B cell (primary cell): ENCODE measurements around the gene ZBED1. TPM values are rescaled to one million over a fixed set of nuclear protein-coding genes. Genes with fewer than 3 reads are reported as not detected.

ENCODE experiments used
- ATAC-seq: fragments of 200-7000 bp; cut with Tn5 transposase; one replicate; pipeline ENCODE4 v1.10.0; 2021; ENCODE audit warnings: low read depth, mild to moderate bottlenecking, moderate number of reproducible peaks, moderate library complexity
- CTCF ChIA-PET: fragments of 350-600 bp; sonication (Branson Sonifier 250); formaldehyde crosslinking; loops from one replicate; lab custom pipeline; 2021; ENCODE audit warnings: antibody characterized with exemption, inconsistent platforms; lab: Charles Lee
- POLR2A ChIA-PET: fragments of 350-600 bp; sonication (Branson Sonifier 250); formaldehyde crosslinking; loops from one replicate; lab custom pipeline; 2021; ENCODE audit warnings: antibody characterized with exemption; lab: Charles Lee
- DNase-seq: peaks from one replicate; pipeline ENCODE4 v3.0.0; 2013
- H2AFZ ChIP-seq: 2 replicates; pipeline ENCODE4 v1.6.1; 2012; ENCODE audit warnings: mild to moderate bottlenecking, low read depth, low read length; ENCODE audit not compliant: insufficient read depth, poor library complexity, severe bottlenecking
- H3K27ac ChIP-seq, 2 donors: 1 replicate in 1 of 2; 2 replicates in 1 of 2; pipeline ENCODE4 v1.5.1; 2012 to 2013; ENCODE audit warnings: low read length in 2 of 2, mild to moderate bottlenecking in 2 of 2, moderate library complexity in 1 of 2
- H3K27me3 ChIP-seq, 4 experiments: fragments of 200-600 bp in 1 of 4; sonication (generic) in 1 of 4; replicated peaks in 1 of 4; 1 replicate in 2 of 4; 2 replicates in 2 of 4; pipeline versions ENCODE4 v1.6.1 to v1.7.0; 2013 to 2016; ENCODE audit warnings: low read length in 3 of 4, mild to moderate bottlenecking in 2 of 4, mixed read lengths in 1 of 4, moderate library complexity in 1 of 4; ENCODE audit not compliant: insufficient read depth in 4 of 4, control insufficient read depth in 3 of 4; ENCODE audit errors: control extremely low read depth in 1 of 4
- H3K36me3 ChIP-seq, 2 experiments: replicated peaks in 1 of 2; 1 replicate in 1 of 2; 2 replicates in 1 of 2; pipeline versions ENCODE4 v1.6.1 to v1.7.1; 2013; ENCODE audit warnings: low read length in 1 of 2; ENCODE audit not compliant: insufficient read depth in 2 of 2, control insufficient read depth in 1 of 2; ENCODE audit errors: control extremely low read depth in 1 of 2, extremely low read depth in 1 of 2
- H3K4me1 ChIP-seq, 2 donors: fragments of 200-600 bp in 1 of 2; sonication (generic) in 1 of 2; 1 replicate in 1 of 2; 2 replicates in 1 of 2; pipeline versions ENCODE4 v1.5.1 to v1.6.1; 2013 to 2017; ENCODE audit warnings: low read length in 2 of 2; ENCODE audit not compliant: control insufficient read depth in 2 of 2, insufficient read depth in 2 of 2
- H3K4me2 ChIP-seq: replicated peaks from 2 replicates; pipeline ENCODE3; 2012; ENCODE audit warnings: mild to moderate bottlenecking, low read depth, low read length; ENCODE audit not compliant: poor library complexity, severe bottlenecking
- H3K4me3 ChIP-seq, 5 experiments: fragments of 200-600 bp in 1 of 5; sonication (generic) in 1 of 5; 1 replicate in 3 of 5; 2 replicates in 2 of 5; pipeline versions ENCODE4 v1.5.1 to v1.7.0; 2011 to 2016; ENCODE audit warnings: low read length in 4 of 5, mild to moderate bottlenecking in 4 of 5, low read depth in 2 of 5, control low read depth in 1 of 5, moderate library complexity in 1 of 5; ENCODE audit not compliant: insufficient read depth in 1 of 5; ENCODE audit errors: control extremely low read depth in 1 of 5, extremely low read depth in 1 of 5
- H3K79me2 ChIP-seq: fragments of 200-600 bp; sonication (generic); one replicate; pipeline ENCODE4 v1.6.0; 2016; ENCODE audit warnings: low read length; ENCODE audit not compliant: control insufficient read depth, insufficient read depth
- H3K9ac ChIP-seq: fragments of 200-600 bp; sonication (generic); 2 replicates; pipeline ENCODE4 v1.6.1; 2017; ENCODE audit warnings: mild to moderate bottlenecking, low read length, moderate library complexity
- H3K9me3 ChIP-seq, 3 donors: one replicate each; pipeline versions ENCODE4 v1.6.1 to v1.7.1; 2013; ENCODE audit warnings: low read length in 2 of 3; ENCODE audit not compliant: control insufficient read depth in 2 of 3, insufficient read depth in 1 of 3; ENCODE audit errors: control extremely low read depth in 1 of 3
- H4K20me1 ChIP-seq: 2 replicates; pipeline ENCODE4 v1.6.0; 2012; ENCODE audit warnings: mild to moderate bottlenecking, low read length; ENCODE audit not compliant: insufficient read depth, control insufficient read depth, poor library complexity, severe bottlenecking
- H3K27ac Mint-ChIP-seq: one replicate; pipeline ENCODE4 v1.8.0; 2021; ENCODE audit warnings: mixed read lengths
- H3K27me3 Mint-ChIP-seq: one replicate; pipeline ENCODE4 v1.8.0; 2021; ENCODE audit warnings: mixed read lengths
- H3K4me1 Mint-ChIP-seq: one replicate; pipeline ENCODE4 v1.8.0; 2021; ENCODE audit warnings: mixed read lengths
- H3K4me3 Mint-ChIP-seq: one replicate; pipeline ENCODE4 v1.8.0; 2021; ENCODE audit warnings: mixed read lengths
- H3K9me3 Mint-ChIP-seq: one replicate; pipeline ENCODE4 v1.8.0; 2022; ENCODE audit warnings: mixed read lengths; ENCODE audit not compliant: insufficient read depth
- EZH2 ChIP-seq: IDR thresholded peaks from 2 replicates; pipeline ENCODE4 v1.6.1; 2012; ENCODE audit warnings: borderline replicate concordance, low read depth, mild to moderate bottlenecking, moderate library complexity, low read length; ENCODE audit not compliant: insufficient read depth, poor library complexity, severe bottlenecking
- WGBS: methylation state at CpG from one replicate; pipeline ENCODE4 v1.1.5; 2013; ENCODE audit warnings: missing lambda C conversion rate; ENCODE audit not compliant: insufficient coverage; 5-methylcytosine and 5-hydroxymethylcytosine counted together
- intact Hi-C: fragments of 100-400 bp; cut with micrococcal nuclease; formaldehyde crosslinking; loops from one replicate; pipeline ENCODE4 v1.10.0; 2022
- polyA plus RNA-seq: library from polyadenylated mRNA; depleted of rRNA; stranded (reverse); fragments of >200 nt; gene quantifications from 2 replicates; pipeline ENCODE4 v1.2.3, GENCODE V29; 2012
- total RNA-seq, 2 donors: library from RNA; stranded (reverse); fragments of 120-200 nt in 1 of 2; gene quantifications; 1 replicate in 1 of 2; 2 replicates in 1 of 2; pipeline versions ENCODE4 v1.2.3 to v1.2.4, GENCODE V29; 2013 to 2022
- TF ChIP-seq, protein P1 (sequence below): fragments of 200-600 bp; IDR thresholded peaks from one replicate; pipeline ENCODE4 v1.8.0; 2022; ENCODE audit warnings: antibody characterized with exemption, mild to moderate bottlenecking

ZBED1 gene
- total and polyA plus RNA-seq, 2 donors (not counting 1 experiment from before 2014, with no cell fraction given), result 20.3 to 44.7 TPM

- Histone ChIP-seq H3K4me2 (no peak overlapping the region), H3K36me3 (peaks cover 0 to 5% of the 10 kb centered on the region in 2 experiments), H3K4me3 (no peak overlapping the region), H3K79me2 (peaks cover 25% of the 10 kb centered on the region), H3K4me1 (peaks cover 18 to 28% of the 10 kb centered on the region in 2 donors), H3K9ac (no peak overlapping the region), H3K9me3 (no peaks in the 10 kb centered on the region), H2AFZ (no peak overlapping the region), H4K20me1 (peaks cover 11% of the 10 kb centered on the region), H3K27me3 (no peaks in the 10 kb centered on the region), H3K27ac (no peak overlapping the region)
- ChIA-PET POLR2A (no interaction called here), CTCF (no interaction called here)
- TF ChIP-seq EZH2, result no peak
- TF ChIP-seq, protein P1, sequence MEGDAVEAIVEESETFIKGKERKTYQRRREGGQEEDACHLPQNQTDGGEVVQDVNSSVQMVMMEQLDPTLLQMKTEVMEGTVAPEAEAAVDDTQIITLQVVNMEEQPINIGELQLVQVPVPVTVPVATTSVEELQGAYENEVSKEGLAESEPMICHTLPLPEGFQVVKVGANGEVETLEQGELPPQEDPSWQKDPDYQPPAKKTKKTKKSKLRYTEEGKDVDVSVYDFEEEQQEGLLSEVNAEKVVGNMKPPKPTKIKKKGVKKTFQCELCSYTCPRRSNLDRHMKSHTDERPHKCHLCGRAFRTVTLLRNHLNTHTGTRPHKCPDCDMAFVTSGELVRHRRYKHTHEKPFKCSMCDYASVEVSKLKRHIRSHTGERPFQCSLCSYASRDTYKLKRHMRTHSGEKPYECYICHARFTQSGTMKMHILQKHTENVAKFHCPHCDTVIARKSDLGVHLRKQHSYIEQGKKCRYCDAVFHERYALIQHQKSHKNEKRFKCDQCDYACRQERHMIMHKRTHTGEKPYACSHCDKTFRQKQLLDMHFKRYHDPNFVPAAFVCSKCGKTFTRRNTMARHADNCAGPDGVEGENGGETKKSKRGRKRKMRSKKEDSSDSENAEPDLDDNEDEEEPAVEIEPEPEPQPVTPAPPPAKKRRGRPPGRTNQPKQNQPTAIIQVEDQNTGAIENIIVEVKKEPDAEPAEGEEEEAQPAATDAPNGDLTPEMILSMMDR, result no peak
- Mint-ChIP-seq H3K27ac (peak overlapping the region; percentile 1), H3K4me1 (peaks cover 22% of the 10 kb centered on the region), H3K27me3 (no peaks in the 10 kb centered on the region), H3K4me3 (no peak overlapping the region), H3K9me3 (no peaks in the 10 kb centered on the region)
- DNase-seq (no peak), ATAC-seq (no peak)
- intact Hi-C loops, result no loop called here
- WGBS, result 92% methylated on average over 11 of the region's 19 CpGs
These were observed 2.1 kb upstream of the ZBED1 start for GRCh38 chrX:2502668-2503519.

DNA sequence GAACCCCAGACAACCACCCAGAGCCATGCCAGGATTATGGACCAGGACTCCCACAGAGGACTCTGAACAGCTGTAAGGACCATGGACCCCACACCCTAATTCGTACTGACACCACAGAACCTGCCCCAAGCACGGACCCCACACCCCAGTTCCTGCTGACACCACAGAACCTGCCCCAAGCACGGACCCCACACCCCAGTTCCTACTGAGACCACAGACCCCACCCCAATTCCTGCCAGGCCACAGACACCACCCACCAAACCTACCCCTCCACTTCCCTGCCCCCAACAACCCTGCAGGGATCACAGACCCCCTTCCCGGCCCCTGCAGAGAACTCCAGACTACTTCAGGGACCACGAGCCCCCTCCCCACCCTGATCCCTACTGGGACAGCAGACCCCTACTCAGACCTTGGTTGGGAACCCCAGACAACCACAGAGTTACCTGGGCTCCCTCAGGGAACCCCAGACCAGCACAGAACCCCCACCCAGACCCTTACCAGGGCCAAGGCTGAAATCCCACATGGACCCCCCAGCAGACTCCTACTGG lies 1.4 kb upstream of the ZBED1 start:
- DNase-seq (no peak), ATAC-seq (no peak)
- Histone ChIP-seq H4K20me1 (peaks cover 11% of the 10 kb centered on the region), H3K79me2 (peaks cover 32% of the 10 kb centered on the region), H3K9ac (no peak overlapping the region), H3K4me1 (peaks cover 22 to 34% of the 10 kb centered on the region in 2 donors), H3K36me3 (peaks cover 0 to 6% of the 10 kb centered on the region in 2 experiments), H3K27ac (no peak overlapping the region), H2AFZ (no peak overlapping the region), H3K27me3 (no peaks in the 10 kb centered on the region), H3K9me3 (no peaks in the 10 kb centered on the region), H3K4me3 (no peak overlapping the region), H3K4me2 (no peak overlapping the region)
- no peak for TF ChIP-seq EZH2
- TF ChIP-seq, protein P1, result no peak
- Mint-ChIP-seq H3K4me1 (peaks cover 29% of the 10 kb centered on the region), H3K27me3 (no peaks in the 10 kb centered on the region), H3K4me3 (peak overlapping the region; percentile 74), H3K9me3 (no peaks in the 10 kb centered on the region), H3K27ac (peak overlapping the region; percentile 78)
- intact Hi-C loops, result no loop called here
- ChIA-PET CTCF (no interaction called here), POLR2A (no interaction called here)
- WGBS, result 84% methylated on average over 5 of the region's 5 CpGs
